Femur (tissue), 1 donor: ENCODE measurements around the gene SULT6B1.
"Not testable (repeated sequence)": the region's sequence is repeated elsewhere in the genome, so short reads cannot be mapped to it uniquely, and the experiment has no call there.

ENCODE experiments used
- DNase-seq: peaks from one replicate; pipeline ENCODE4 v3.0.0-alpha.2; 2017

The SULT6B1 gene

GRCh38 chr2:37188570-37188969 is at the start of gene SULT6B1:
TSS of gene SULT6B1 (minus strand) at chr2:37188670. CDS start at chr2:37188640, 30 bp downstream.
- no peak for DNase-seq

- DNase-seq = peak; percentile 29
Observed at GRCh38 chr2:37232131-37232933, 43.9 kb upstream of the SULT6B1 start.

- peak; percentile 96 for DNase-seq
Observed at GRCh38 chr2:37231241-37232130, 43.0 kb upstream of the SULT6B1 start, which contains the start of the genes CEBPZ and NDUFAF7. TSS of gene CEBPZ (minus strand) at chr2:37231596. CDS start at chr2:37231567, 29 bp downstream. TSS of gene NDUFAF7 (plus strand) at chr2:37231658. CDS start at chr2:37231706, 48 bp downstream.

- no peak for DNase-seq
Observed at GRCh38 chr2:37230581-37230980, 42.1 kb upstream of the SULT6B1 start.

GRCh38 chr2:37228788-37229187 is 40.3 kb upstream of the SULT6B1 start:
- no peak for DNase-seq

- DNase-seq = no peak
Observed at GRCh38 chr2:37226863-37227262, 38.4 kb upstream of the SULT6B1 start.

- DNase-seq = not testable (repeated sequence)
Observed at GRCh38 chr2:37225129-37225528, 36.7 kb upstream of the SULT6B1 start.

GRCh38 chr2:37224063-37224462 is 35.6 kb upstream of the SULT6B1 start:
- DNase-seq = no peak

- no peak for DNase-seq
Observed at GRCh38 chr2:37223131-37223530, 34.7 kb upstream of the SULT6B1 start.

GRCh38 chr2:37219046-37219445 is 30.6 kb upstream of the SULT6B1 start:
- no peak for DNase-seq

- DNase-seq = no peak
Observed at GRCh38 chr2:37215250-37215649, 26.8 kb upstream of the SULT6B1 start.

GRCh38 chr2:37211939-37212338 is 23.5 kb upstream of the SULT6B1 start:
- no peak for DNase-seq

GRCh38 chr2:37211212-37211611 is 22.7 kb upstream of the SULT6B1 start:
- DNase-seq = no peak

GRCh38 chr2:37206760-37207159 is 18.3 kb upstream of the SULT6B1 start:
- DNase-seq = not testable (repeated sequence)

GRCh38 chr2:37205689-37206341 is 17.3 kb upstream of the SULT6B1 start:
- DNase-seq = no peak

- not testable (repeated sequence) for DNase-seq
Observed at GRCh38 chr2:37205071-37205661, 16.7 kb upstream of the SULT6B1 start.

- DNase-seq = no peak
Observed at GRCh38 chr2:37203708-37204107, 15.2 kb upstream of the SULT6B1 start.

- no peak for DNase-seq
Observed at GRCh38 chr2:37201766-37202165, 13.3 kb upstream of the SULT6B1 start.

GRCh38 chr2:37201208-37201607 is 12.7 kb upstream of the SULT6B1 start:
- no peak for DNase-seq

GRCh38 chr2:37198681-37199065 is 10.2 kb upstream of the SULT6B1 start:
- DNase-seq = no peak

- peak; percentile 88 for DNase-seq
Observed at GRCh38 chr2:37196320-37197195, 8.1 kb upstream of the SULT6B1 start, which contains the start of gene CEBPZOS. TSS of gene CEBPZOS (plus strand) at chr2:37196496. CDS start at chr2:37199705, 3,209 bp downstream.
